Heart left ventricle (tissue), 16 donors: ENCODE data around the gene GBP4. TPM values are rescaled to one million over a fixed set of nuclear protein-coding genes. Genes with fewer than 3 reads are reported as not detected.
A peak's percentile ranks its signal among the peaks of the same experiment; 100 is the strongest.

Experiments
- ATAC-seq, 4 donors: fragments of 200-7000 bp; cut with Tn5 transposase; one replicate each; pipeline ENCODE4 v1.9.1; 2020 to 2022; ENCODE audit warnings: moderate library complexity in 4 of 4, mild to moderate bottlenecking in 3 of 4, moderate number of reproducible peaks in 1 of 4
- DNase-seq, 5 donors: peaks; one replicate each; pipeline ENCODE4 v3.0.0-alpha.2; 2020
- H3K27ac ChIP-seq, 12 donors: fragments of 200-600 bp; sonication (generic) in 4 of 12; one replicate each; pipeline versions ENCODE4 v1.5.0 to v1.8.0; 2016 to 2022; ENCODE audit warnings: mild to moderate bottlenecking in 2 of 12
- H3K27me3 ChIP-seq, 9 donors: fragments of 200-600 bp; sonication (generic) in 2 of 9; one replicate each; pipeline versions ENCODE4 v1.5.1 to v1.8.0; 2016 to 2022; ENCODE audit warnings: mild to moderate bottlenecking in 3 of 9
- H3K36me3 ChIP-seq, 9 donors: fragments of 200-600 bp; sonication (generic) in 2 of 9; one replicate each; pipeline versions ENCODE4 v1.5.0 to v1.8.0; 2018 to 2022; ENCODE audit warnings: mild to moderate bottlenecking in 2 of 9
- H3K4me1 ChIP-seq, 12 donors: fragments of 200-600 bp; sonication (generic) in 4 of 12; one replicate each; pipeline versions ENCODE4 v1.5.0 to v1.8.0; 2016 to 2022; ENCODE audit warnings: mild to moderate bottlenecking in 3 of 12
- H3K4me3 ChIP-seq, 12 donors: fragments of 200-600 bp; sonication (generic) in 4 of 12; one replicate each; pipeline versions ENCODE4 v1.5.0 to v1.8.0; 2017 to 2022; ENCODE audit warnings: mild to moderate bottlenecking in 9 of 12, moderate library complexity in 4 of 12
- H3K9me3 ChIP-seq, 12 donors: fragments of 200-600 bp; sonication (generic) in 4 of 12; one replicate each; pipeline versions ENCODE4 v1.5.0 to v1.8.0; 2016 to 2022; ENCODE audit warnings: mild to moderate bottlenecking in 1 of 12
- POLR2A ChIP-seq, 2 donors: fragments of 450-650 bp; IDR thresholded peaks; one replicate each; pipeline ENCODE4 v1.6.1; 2017; ENCODE audit warnings: antibody characterized with exemption in 2 of 2, mild to moderate bottlenecking in 2 of 2, moderate library complexity in 2 of 2
- WGBS, 4 donors: extraction: QIAGEN DNeasy Blood & Tissue Kit in 2 of 4; methylation state at CpG; one replicate each; pipeline versions ENCODE4 v1.1.5 to v1.1.7; 2013 to 2018; 5-methylcytosine and 5-hydroxymethylcytosine counted together
- intact Hi-C, 10 donors: fragments of 100-400 bp; cut with DNase I; formaldehyde crosslinking; loops; one replicate each; pipeline versions ENCODE4 v1.11.1 to v1.14.2; 2022
- polyA plus RNA-seq, 2 donors: library from polyadenylated mRNA; stranded (reverse); fragments of 200-250 nt; gene quantifications; one replicate each; pipeline ENCODE4 v1.2.3, GENCODE V29; 2013
- total RNA-seq, 9 donors: library from RNA; depleted of rRNA in 2 of 9; stranded (reverse); fragments of >200 nt in 2 of 9; fragmentation: NEBNext Ultra II Directional in 3 of 9; extraction: Animal tissue kit (Norgen Biotek cat#: 25700) in 3 of 9; gene quantifications; one replicate each; pipeline versions ENCODE4 v1.1.0 to v1.2.4, GENCODE V29; 2016 to 2023
- TF ChIP-seq, protein P1 (sequence below), 12 donors: fragments of 200-600 bp; sonication (generic) in 4 of 12; IDR thresholded peaks; one replicate each; pipeline versions ENCODE4 v1.5.0 to v1.8.0; 2018 to 2022; ENCODE audit warnings: antibody characterized with exemption in 12 of 12, mild to moderate bottlenecking in 5 of 12
- donor health status: ischemic (EF 13 %, LVEDD 7.1; RV severe dilation, severe dysfunction).
- donor health status: healthy with polysubstance abuse.
- donor health status: DM: no; HTN: yes; CAD: no.
- donor health status: DM: no; HTN: no; CAD: no.
- donor health status: ischemic (EF 25% LVEDD 6.9; RV normal size, moderate dysfunction).
- donor health status: ischemic (EF 25% LVEDD 5.7; RV mildly dilated, moderate dysfunction).
- donor health status: healthy.
- donor health status: DM: yes; HTN: yes; CAD: no.
- donor health status: ischemic (EF 35%, LVEDD 5.7; RV mildly dilated, moderate dysfunction).
- donor health status: nonischemic (EF 11% LVEDD 7.7; RV severe dilation, severe dysfunction).
- donor health status: DM: yes; HTN: yes; CAD: no.
- donor health status: PGD.
- donor health status: ischemic (EF 29% LVEDD 5.4; RV normal size, mild dysfunction).
- donor health status: nonischemic (EF 23%, LVEDD 6.1; RV moderate dilation, normal function).

The GBP4 gene
- total and polyA plus RNA-seq, 11 donors, result 4.3 to 46.4 (median 10.4) TPM

DNA sequence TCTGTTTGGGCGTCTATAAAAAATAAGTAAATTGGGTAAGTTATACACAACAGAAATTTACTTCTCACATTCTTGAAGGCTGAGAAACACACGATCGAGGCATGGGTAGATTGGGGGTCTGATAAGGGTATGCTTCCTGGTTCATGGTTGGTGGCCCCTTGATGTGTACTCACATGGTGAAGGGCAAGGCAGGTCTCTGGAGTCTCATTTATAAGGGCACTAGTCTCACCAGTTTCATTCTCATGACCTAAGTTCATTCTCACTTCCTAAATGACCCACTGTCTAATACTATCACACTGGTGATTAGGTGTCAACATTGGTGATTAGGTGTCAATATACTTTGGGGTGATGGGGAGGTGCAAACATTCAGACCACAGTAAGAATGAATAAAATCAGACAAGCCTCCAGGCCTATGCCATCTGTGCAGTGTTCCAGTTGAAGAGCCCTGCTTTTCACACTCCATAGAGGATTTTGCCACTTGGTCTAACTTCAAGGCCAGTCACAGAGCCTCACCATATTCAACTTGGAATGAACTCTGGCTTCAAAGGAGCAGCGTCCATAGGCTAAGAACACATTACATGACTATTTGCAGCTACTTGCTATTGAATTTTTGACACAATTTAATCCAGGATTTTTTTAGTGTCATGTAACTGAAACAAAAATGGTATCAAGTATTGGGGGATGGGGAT is 2.5 kb upstream of the GBP4 start:
- no peak for ATAC-seq
- H3K4me1 ChIP-seq, result peaks cover 0 to 36% (median 21%) of the 10 kb centered on the region in 12 donors
- peak overlapping the region in 7 of 12 donors; percentile 15 to 94 (median 50) for H3K27ac ChIP-seq
- WGBS, 4 donors, result 61 to 70% (median 66%) methylated on average over 4 of the region's 4 CpGs
- no peaks in the 10 kb centered on the region for H3K27me3 ChIP-seq
- peaks cover 0 to 19% (median 1%) of the 10 kb centered on the region in 12 donors for H3K9me3 ChIP-seq
- no peak overlapping the region for H3K4me3 ChIP-seq
- peaks cover 0 to 12% (median 0%) of the 10 kb centered on the region in 9 donors for H3K36me3 ChIP-seq
- DNase-seq, result no peak
- no peak for TF ChIP-seq POLR2A (IDR thresholded peaks at IDR 0.05)
- TF ChIP-seq, protein P1, sequence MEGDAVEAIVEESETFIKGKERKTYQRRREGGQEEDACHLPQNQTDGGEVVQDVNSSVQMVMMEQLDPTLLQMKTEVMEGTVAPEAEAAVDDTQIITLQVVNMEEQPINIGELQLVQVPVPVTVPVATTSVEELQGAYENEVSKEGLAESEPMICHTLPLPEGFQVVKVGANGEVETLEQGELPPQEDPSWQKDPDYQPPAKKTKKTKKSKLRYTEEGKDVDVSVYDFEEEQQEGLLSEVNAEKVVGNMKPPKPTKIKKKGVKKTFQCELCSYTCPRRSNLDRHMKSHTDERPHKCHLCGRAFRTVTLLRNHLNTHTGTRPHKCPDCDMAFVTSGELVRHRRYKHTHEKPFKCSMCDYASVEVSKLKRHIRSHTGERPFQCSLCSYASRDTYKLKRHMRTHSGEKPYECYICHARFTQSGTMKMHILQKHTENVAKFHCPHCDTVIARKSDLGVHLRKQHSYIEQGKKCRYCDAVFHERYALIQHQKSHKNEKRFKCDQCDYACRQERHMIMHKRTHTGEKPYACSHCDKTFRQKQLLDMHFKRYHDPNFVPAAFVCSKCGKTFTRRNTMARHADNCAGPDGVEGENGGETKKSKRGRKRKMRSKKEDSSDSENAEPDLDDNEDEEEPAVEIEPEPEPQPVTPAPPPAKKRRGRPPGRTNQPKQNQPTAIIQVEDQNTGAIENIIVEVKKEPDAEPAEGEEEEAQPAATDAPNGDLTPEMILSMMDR (IDR thresholded peaks at IDR 0.05), result no peak
- intact Hi-C loops, result loop anchor here in 4 of 10 donors (5.0 to 10.0 kb wide), 3 partner anchors 54 to 154 kb away; no protein-coding TSS in a partner anchor

DNA sequence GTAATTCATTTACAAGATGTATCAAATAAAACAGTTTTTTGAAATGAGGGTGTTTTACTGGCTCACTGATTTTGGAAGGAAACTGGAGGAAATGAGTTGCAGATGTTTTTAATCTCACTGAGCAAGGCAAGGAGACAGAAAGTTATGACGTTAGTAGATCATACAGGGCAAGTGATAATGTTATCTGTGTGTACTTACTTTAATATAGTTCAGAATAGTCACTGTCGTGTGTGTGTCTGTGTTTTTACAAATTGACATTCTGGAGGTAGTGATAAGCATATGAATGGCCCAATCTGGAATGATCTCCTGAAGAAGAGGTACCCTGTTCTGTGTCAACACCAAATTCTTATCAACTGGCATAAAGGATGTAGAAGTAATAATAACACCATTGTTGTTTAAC is 1.9 kb upstream of the GBP4 start:
- Histone ChIP-seq H3K27me3 (no peaks in the 10 kb centered on the region), H3K27ac (peak overlapping the region in 7 of 12 donors; percentile 15 to 94 (median 50))
- intact Hi-C loops, result loop anchor here in 4 of 10 donors (5.0 to 10.0 kb wide), 3 partner anchors 54 to 154 kb away; no protein-coding TSS in a partner anchor

DNA sequence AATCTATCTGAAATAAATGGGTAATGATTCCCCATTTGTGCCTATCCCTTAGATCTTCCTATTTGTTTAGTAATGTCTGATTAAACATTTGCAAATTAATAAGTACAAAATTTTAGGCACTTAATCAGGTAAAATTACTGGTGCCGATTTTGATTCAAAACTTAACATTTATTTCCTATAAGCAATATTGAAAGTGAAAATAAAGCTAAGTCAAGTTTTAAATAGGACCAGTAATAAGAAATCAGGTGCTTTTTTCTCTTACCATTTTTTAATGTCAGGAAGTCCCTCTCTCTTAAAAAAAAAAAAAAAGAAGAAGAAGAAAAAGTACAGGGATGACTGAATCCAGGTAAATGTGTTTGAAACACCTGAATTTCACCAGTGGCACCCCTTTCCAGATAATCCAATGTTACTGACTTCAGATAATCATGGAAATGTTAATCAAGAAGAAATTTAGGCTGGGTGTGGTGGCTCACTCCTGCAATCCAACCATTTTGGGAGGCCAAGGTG is 836 bp upstream of the GBP4 start:
- TF ChIP-seq, protein P1 (IDR thresholded peaks at IDR 0.05), result no peak
- TF ChIP-seq POLR2A (IDR thresholded peaks at IDR 0.05), result no peak
- DNase-seq (no peak), ATAC-seq (no peak)
- no peaks in the 10 kb centered on the region for H3K27me3 ChIP-seq
- peaks cover 0 to 25% (median 5%) of the 10 kb centered on the region in 9 donors for H3K36me3 ChIP-seq
- 38 to 53% (median 42%) methylated on average over 1 of the region's 1 CpG for WGBS, 4 donors
- peaks cover 0 to 6% (median 0%) of the 10 kb centered on the region in 12 donors for H3K9me3 ChIP-seq
- H3K27ac ChIP-seq, result peak overlapping the region in 11 of 12 donors; percentile 74 to 94 (median 89)
- intact Hi-C loops, result loop anchor here (2.0 to 10.0 kb wide), 11 partner anchors 55 to 159 kb away; partner anchors contain the start of gene GBP1 (in 1 of the 10)
- peak overlapping the region in 11 of 12 donors; percentile 50 to 79 (median 68) for H3K4me3 ChIP-seq
- peaks cover 0 to 53% (median 30%) of the 10 kb centered on the region in 12 donors for H3K4me1 ChIP-seq

More for the DNA sequence above, 1.9 kb upstream of the GBP4 start:
- DNase-seq (no peak), ATAC-seq (peak in 3 of 4 donors; percentile 38 to 59 (median 52))
- Histone ChIP-seq H3K4me3 (no peak overlapping the region), H3K9me3 (peaks cover 0 to 17% (median 1%) of the 10 kb centered on the region in 12 donors), H3K36me3 (peaks cover 0 to 17% (median 0%) of the 10 kb centered on the region in 9 donors), H3K4me1 (peaks cover 0 to 42% (median 27%) of the 10 kb centered on the region in 12 donors)
- 0 to 2% (median 1%) methylated on average over 2 of the region's 2 CpGs for WGBS, 4 donors
- TF ChIP-seq, protein P1 (IDR thresholded peaks at IDR 0.05), result no peak
- no peak for TF ChIP-seq POLR2A (IDR thresholded peaks at IDR 0.05)

DNA sequence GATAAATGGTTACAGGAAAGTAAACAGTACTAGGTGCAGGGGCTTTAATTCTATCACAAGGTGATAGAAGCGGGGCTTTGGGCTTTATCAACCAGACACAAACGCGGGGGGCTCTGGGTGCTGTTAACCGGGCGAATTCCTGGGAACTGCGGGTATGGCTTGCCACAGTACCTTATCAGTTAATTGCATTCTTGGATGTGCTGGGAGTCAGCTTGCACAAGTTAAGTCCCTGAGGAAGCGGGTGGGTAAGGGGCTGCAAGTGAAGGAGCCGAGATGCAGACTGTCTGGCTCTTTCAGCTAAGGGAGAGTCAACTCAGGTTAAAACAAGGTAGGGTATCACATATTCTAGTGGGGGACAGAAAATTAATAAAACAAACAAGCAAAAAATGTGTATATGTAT is 661 bp downstream of the GBP4 start:
- 1 to 4% (median 3%) methylated on average over 8 of the region's 8 CpGs for WGBS, 4 donors
- DNase-seq, result no peak
- Histone ChIP-seq H3K36me3 (peaks cover 0 to 38% (median 16%) of the 10 kb centered on the region in 9 donors), H3K9me3 (no peaks in the 10 kb centered on the region), H3K4me1 (peaks cover 0 to 67% (median 30%) of the 10 kb centered on the region in 12 donors), H3K27ac (peak overlapping the region; percentile 67 to 94 (median 88)), H3K27me3 (no peaks in the 10 kb centered on the region), H3K4me3 (peak overlapping the region; percentile 35 to 79 (median 67))
- TF ChIP-seq, protein P1 (IDR thresholded peaks at IDR 0.05), result no peak
- no peak for TF ChIP-seq POLR2A (IDR thresholded peaks at IDR 0.05)
- intact Hi-C loops, result loop anchor here in 9 of 10 donors (2.0 to 10.0 kb wide), 9 partner anchors 63 to 161 kb away; partner anchors contain the start of gene GBP1 (in 1 of the 9)
- ATAC-seq, result peak in 1 of 4 donors; percentile 10
